HEK293 (cell line): Measurements from ENCODE around the gene TGM5.

Experiments
- CTCF ChIP-seq: fragments of 450-650 bp; formaldehyde crosslinking; IDR thresholded peaks from 2 replicates; pipeline ENCODE4 v1.5.1; 2016; ENCODE audit warnings: missing biosample characterization, missing genetic modification characterization
- ZBTB11 ChIP-seq: fragments of 450-650 bp; formaldehyde crosslinking; conservative IDR thresholded peaks from 2 replicates; pipeline ENCODE4 v1.5.1; 2016; ENCODE audit warnings: low read depth, missing biosample characterization, missing genetic modification characterization
- ZNF133 ChIP-seq: fragments of 450-650 bp; formaldehyde crosslinking; IDR thresholded peaks from 2 replicates; pipeline ENCODE4 v1.5.1; 2016; ENCODE audit warnings: missing biosample characterization, missing genetic modification characterization
- ZNF473 ChIP-seq: fragments of 450-650 bp; formaldehyde crosslinking; IDR thresholded peaks from 2 replicates; pipeline ENCODE4 v1.5.1; 2017; ENCODE audit warnings: missing biosample characterization, missing genetic modification characterization
- ZNF830 ChIP-seq: fragments of 450-650 bp; IDR thresholded peaks from 2 replicates; pipeline ENCODE4 v1.5.0; 2018; ENCODE audit warnings: missing biosample characterization, missing genetic modification characterization, low read depth, mild to moderate bottlenecking, moderate library complexity

DNA sequence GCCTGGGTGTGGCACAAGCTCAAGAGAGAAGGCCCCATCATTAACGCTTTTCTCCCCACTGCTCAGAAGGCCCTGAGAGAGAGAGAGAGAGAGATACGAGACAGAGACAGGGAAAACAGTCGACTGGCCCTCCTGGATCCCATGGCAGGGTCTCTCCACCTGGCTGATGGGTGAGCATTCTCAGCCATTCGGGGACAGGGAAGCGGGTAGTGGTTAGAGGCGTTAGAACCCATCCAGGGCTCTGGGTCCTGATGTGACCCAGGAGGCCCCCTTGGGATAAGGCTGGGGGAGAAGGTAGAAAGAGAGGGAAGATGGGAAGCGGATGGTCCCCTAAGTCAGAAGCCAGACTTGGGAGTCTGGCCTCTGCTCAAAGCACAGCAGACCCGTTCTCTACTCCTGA is 7.9 kb downstream of the TGM5 start:
- TF ChIP-seq ZNF133 (tag by site-specific recombination) (no peak), ZNF473 (no peak), ZNF830 (tag by site-specific recombination) (no peak), CTCF (tag by site-specific recombination) (no peak), ZBTB11 (tag by site-specific recombination) (no peak)
